GM19324 (cell line): Measurements from ENCODE around the gene FOXF1.

Source experiments
- ATAC-seq: cut with Tn5 transposase; IDR thresholded peaks from one replicate; pipeline ENCODE4 v1.9.1; 2021; ENCODE audit warnings: mild to moderate bottlenecking, moderate library complexity; ENCODE audit not compliant: unreplicated experiment, low FRiP score

FOXF1 gene

GRCh38 chr16:86503830-86504229 is 6.5 kb upstream of the FOXF1 start:
- no peak for ATAC-seq

- ATAC-seq, result no peak
Observed at GRCh38 chr16:86504315-86505184, 5.8 kb upstream of the FOXF1 start.

GRCh38 chr16:86505185-86505898 is 5.0 kb upstream of the FOXF1 start:
- no peak for ATAC-seq

- ATAC-seq, result no peak
Observed at GRCh38 chr16:86505899-86506864, 4.1 kb upstream of the FOXF1 start.

GRCh38 chr16:86507173-86508027 is 2.9 kb upstream of the FOXF1 start:
- no peak for ATAC-seq

- no peak for ATAC-seq
Observed at GRCh38 chr16:86508028-86508946, 2.0 kb upstream of the FOXF1 start.

- no peak for ATAC-seq
Observed at GRCh38 chr16:86508947-86509758, 1.2 kb upstream of the FOXF1 start.

- ATAC-seq, result no peak
Observed at GRCh38 chr16:86509759-86510464, 415 bp upstream of the FOXF1 start.

- no peak for ATAC-seq
Observed at GRCh38 chr16:86511317-86512161, 1.2 kb downstream of the FOXF1 start.

GRCh38 chr16:86512301-86512859 is 2.1 kb downstream of the FOXF1 start:
- no peak for ATAC-seq

- no peak for ATAC-seq
Observed at GRCh38 chr16:86512860-86513470, 2.6 kb downstream of the FOXF1 start.

- no peak for ATAC-seq
Observed at GRCh38 chr16:86513471-86514277, 3.3 kb downstream of the FOXF1 start.

- no peak for ATAC-seq
Observed at GRCh38 chr16:86514481-86515376, 4.4 kb downstream of the FOXF1 start.

- no peak for ATAC-seq
Observed at GRCh38 chr16:86515413-86515776, 5.1 kb downstream of the FOXF1 start.
